ENCODE measurements around the gene ABAT.

ABAT gene

GRCh38 chr16:8674413-8675022 is at the start of gene ABAT:
ABAT (plus strand) TSS chr16:8674617; CDS start chr16:8735740, 61,123 bp downstream.
- no peak within 1 kb of the TSS for H3K27ac ChIP-seq
- TF ChIP-seq ZFX (IDR thresholded peaks at IDR 0.05; ENCODE audit: borderline replicate concordance) (no peak), CTCF (IDR thresholded peaks at IDR 0.05) (no peak)

GRCh38 chr16:8625491-8626087 is 48.8 kb upstream of the ABAT start:
- no peak overlapping the region for H3K27ac ChIP-seq

GRCh38 chr16:8626946-8627345 is 47.5 kb upstream of the ABAT start:
- no peak overlapping the region for H3K27ac ChIP-seq
- TF ChIP-seq CTCF (IDR thresholded peaks at IDR 0.05) (no peak), ZFX (IDR thresholded peaks at IDR 0.05; ENCODE audit: borderline replicate concordance) (no peak)

More at GRCh38 chr16:8625491-8626087, 48.8 kb upstream of the ABAT start:
- TF ChIP-seq CTCF (IDR thresholded peaks at IDR 0.05) (no peak), ZFX (IDR thresholded peaks at IDR 0.05; ENCODE audit: borderline replicate concordance) (no peak)

- H3K27ac ChIP-seq, result no peak overlapping the region
- no peak for TF ChIP-seq CTCF (IDR thresholded peaks at IDR 0.05)
- TF ChIP-seq ZFX (IDR thresholded peaks at IDR 0.05; ENCODE audit: borderline replicate concordance), result no peak
These were observed 47.0 kb upstream of the ABAT start for GRCh38 chr16:8627456-8627855.

GRCh38 chr16:8628981-8629725 is 45.3 kb upstream of the ABAT start:
- TF ChIP-seq ZFX (IDR thresholded peaks at IDR 0.05; ENCODE audit: borderline replicate concordance) (no peak), CTCF (IDR thresholded peaks at IDR 0.05) (no peak)
- H3K27ac ChIP-seq, result no peak overlapping the region

GRCh38 chr16:8630255-8630953 is 44.0 kb upstream of the ABAT start:
- H3K27ac ChIP-seq, result no peak overlapping the region
- TF ChIP-seq ZFX (IDR thresholded peaks at IDR 0.05; ENCODE audit: borderline replicate concordance), result no peak

- no peak overlapping the region for H3K27ac ChIP-seq
- TF ChIP-seq ZFX (IDR thresholded peaks at IDR 0.05; ENCODE audit: borderline replicate concordance), result no peak
- TF ChIP-seq CTCF (IDR thresholded peaks at IDR 0.05), result no peak
These were observed 43.0 kb upstream of the ABAT start for GRCh38 chr16:8631373-8631772.
